Neural progenitor cell (in vitro differentiated cells): ENCODE data around the gene VCAN. TPM values are rescaled to one million over a fixed set of nuclear protein-coding genes. Genes with fewer than 3 reads are reported as not detected.

Experiments used
- DNase-seq: peaks from one replicate; pipeline ENCODE4 v3.0.0-alpha.2; 2016; ENCODE audit warnings: low spot score
- H2AFZ ChIP-seq: fragments of 200-600 bp; sonication (generic); replicated peaks from 2 replicates; pipeline ENCODE4 v1.6.1; 2016; ENCODE audit warnings: antibody characterized with exemption
- H3F3A ChIP-seq: fragments of 200-600 bp; sonication (generic); 2 replicates; pipeline ENCODE4 v1.6.1; 2016; ENCODE audit warnings: antibody characterized with exemption, low read depth
- H3K27ac ChIP-seq: fragments of 200-600 bp; sonication (generic); 2 replicates; pipeline ENCODE4 v1.5.1; 2016; ENCODE audit warnings: mild to moderate bottlenecking
- H3K27me3 ChIP-seq: fragments of 200-600 bp; sonication (generic); 2 replicates; pipeline ENCODE4 v1.6.1; 2016; ENCODE audit warnings: mild to moderate bottlenecking, moderate library complexity
- H3K36me3 ChIP-seq: fragments of 200-600 bp; sonication (generic); 2 replicates; pipeline ENCODE4 v1.5.1; 2016
- H3K4me1 ChIP-seq: fragments of 200-600 bp; sonication (generic); 2 replicates; pipeline ENCODE4 v1.6.1; 2016; ENCODE audit warnings: mixed run types
- H3K4me2 ChIP-seq: fragments of 200-600 bp; sonication (generic); 2 replicates; pipeline ENCODE4 v1.6.1; 2016
- H3K4me3 ChIP-seq: fragments of 200-600 bp; sonication (generic); 2 replicates; pipeline ENCODE4 v1.5.1; 2016
- H3K79me2 ChIP-seq: fragments of 200-600 bp; sonication (generic); 2 replicates; pipeline ENCODE4 v1.6.1; 2016; ENCODE audit warnings: low read depth
- H3K9ac ChIP-seq: fragments of 200-600 bp; sonication (generic); 2 replicates; pipeline ENCODE4 v1.6.1; 2016
- H3K9me3 ChIP-seq: fragments of 200-600 bp; sonication (generic); 2 replicates; pipeline ENCODE4 v1.5.1; 2016; ENCODE audit warnings: low read depth
- H4K20me1 ChIP-seq: fragments of 200-600 bp; sonication (generic); 2 replicates; pipeline ENCODE4 v1.6.1; 2016; ENCODE audit warnings: low read depth
- H3K27ac Mint-ChIP-seq: 3 replicates; pipeline ENCODE4 v1.8.0; 2021; ENCODE audit warnings: mixed read lengths
- H3K27me3 Mint-ChIP-seq: 2 replicates; pipeline ENCODE4 v1.8.0; 2022; ENCODE audit warnings: low read depth, mild to moderate bottlenecking, inconsistent platforms, moderate library complexity, mixed read lengths; ENCODE audit not compliant: insufficient read depth
- H3K36me3 Mint-ChIP-seq: 3 replicates; pipeline ENCODE4 v1.8.0; 2021; ENCODE audit warnings: mixed read lengths
- H3K4me1 Mint-ChIP-seq: 3 replicates; pipeline ENCODE4 v1.8.0; 2021; ENCODE audit warnings: mixed read lengths
- H3K4me3 Mint-ChIP-seq: 3 replicates; pipeline ENCODE4 v1.8.0; 2021; ENCODE audit warnings: mild to moderate bottlenecking, moderate library complexity, mixed read lengths
- H3K9me3 Mint-ChIP-seq: 3 replicates; pipeline ENCODE4 v1.8.0; 2020; ENCODE audit warnings: mixed read lengths
- EZH2 ChIP-seq: fragments of 200-600 bp; sonication (generic); IDR thresholded peaks from 2 replicates; pipeline ENCODE4 v1.6.1; 2017; ENCODE audit warnings: antibody characterized with exemption, mild to moderate bottlenecking, moderate library complexity
- EZH2phosphoT487 ChIP-seq: fragments of 200-600 bp; sonication (generic); IDR thresholded peaks from 2 replicates; pipeline ENCODE4 v1.6.1; 2017; ENCODE audit warnings: antibody characterized with exemption
- total RNA-seq: library from RNA; depleted of rRNA; stranded (reverse); fragments of >200 nt; gene quantifications from 2 replicates; pipeline ENCODE4 v1.2.3, GENCODE V29; 2015; ENCODE audit warnings: low replicate concordance
- TF ChIP-seq, protein P1 (sequence below): fragments of 200-600 bp; sonication (generic); IDR thresholded peaks from 2 replicates; pipeline ENCODE4 v1.5.1; 2017; ENCODE audit warnings: antibody characterized with exemption, mild to moderate bottlenecking

Gene VCAN
- total RNA-seq, 1 donor from 2014 or later: 101 TPM

DNA sequence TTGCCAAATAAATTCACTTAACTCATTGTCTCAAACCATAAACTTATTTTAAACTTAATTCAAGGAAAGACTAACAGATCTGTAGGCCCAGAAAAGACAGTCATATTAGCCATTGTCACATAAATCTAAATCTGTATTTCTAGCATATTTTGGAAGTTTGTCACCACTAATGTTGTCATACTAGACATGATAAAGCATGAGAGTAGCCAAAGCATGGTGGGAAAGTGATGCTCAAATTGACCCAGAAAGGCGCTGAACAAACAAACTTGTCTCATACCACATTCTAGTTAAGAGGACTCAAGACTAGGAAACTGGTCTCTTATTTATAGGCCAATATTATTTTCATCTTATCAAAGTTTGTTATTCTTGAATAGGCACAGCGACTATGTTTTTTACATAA is 99.4 kb downstream of the VCAN start:
- peaks cover 45% of the 10 kb centered on the region for H3K36me3 Mint-ChIP-seq
- no peak for TF ChIP-seq EZH2phosphoT487
- no peak for TF ChIP-seq EZH2
- TF ChIP-seq, protein P1, sequence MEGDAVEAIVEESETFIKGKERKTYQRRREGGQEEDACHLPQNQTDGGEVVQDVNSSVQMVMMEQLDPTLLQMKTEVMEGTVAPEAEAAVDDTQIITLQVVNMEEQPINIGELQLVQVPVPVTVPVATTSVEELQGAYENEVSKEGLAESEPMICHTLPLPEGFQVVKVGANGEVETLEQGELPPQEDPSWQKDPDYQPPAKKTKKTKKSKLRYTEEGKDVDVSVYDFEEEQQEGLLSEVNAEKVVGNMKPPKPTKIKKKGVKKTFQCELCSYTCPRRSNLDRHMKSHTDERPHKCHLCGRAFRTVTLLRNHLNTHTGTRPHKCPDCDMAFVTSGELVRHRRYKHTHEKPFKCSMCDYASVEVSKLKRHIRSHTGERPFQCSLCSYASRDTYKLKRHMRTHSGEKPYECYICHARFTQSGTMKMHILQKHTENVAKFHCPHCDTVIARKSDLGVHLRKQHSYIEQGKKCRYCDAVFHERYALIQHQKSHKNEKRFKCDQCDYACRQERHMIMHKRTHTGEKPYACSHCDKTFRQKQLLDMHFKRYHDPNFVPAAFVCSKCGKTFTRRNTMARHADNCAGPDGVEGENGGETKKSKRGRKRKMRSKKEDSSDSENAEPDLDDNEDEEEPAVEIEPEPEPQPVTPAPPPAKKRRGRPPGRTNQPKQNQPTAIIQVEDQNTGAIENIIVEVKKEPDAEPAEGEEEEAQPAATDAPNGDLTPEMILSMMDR: no peak
- no peaks in the 10 kb centered on the region for H3K9me3 Mint-ChIP-seq
- H3K27ac Mint-ChIP-seq: no peak overlapping the region
- H3K36me3 ChIP-seq: peaks cover 24% of the 10 kb centered on the region
- H3K4me3 Mint-ChIP-seq: no peak overlapping the region
- H3K4me1 Mint-ChIP-seq: no peaks in the 10 kb centered on the region
- no peaks in the 10 kb centered on the region for H3K79me2 ChIP-seq
- H3F3A ChIP-seq: no peaks in the 10 kb centered on the region
- H3K27me3 ChIP-seq: no peaks in the 10 kb centered on the region
- H3K27me3 Mint-ChIP-seq: no peaks in the 10 kb centered on the region
- H4K20me1 ChIP-seq: no peaks in the 10 kb centered on the region
- H3K4me2 ChIP-seq: no peak overlapping the region
- H3K27ac ChIP-seq: no peak overlapping the region
- no peak for DNase-seq
- no peak overlapping the region for H2AFZ ChIP-seq
- H3K9me3 ChIP-seq: no peaks in the 10 kb centered on the region
- H3K4me1 ChIP-seq: no peaks in the 10 kb centered on the region
- no peak overlapping the region for H3K4me3 ChIP-seq
- H3K9ac ChIP-seq: no peak overlapping the region

DNA sequence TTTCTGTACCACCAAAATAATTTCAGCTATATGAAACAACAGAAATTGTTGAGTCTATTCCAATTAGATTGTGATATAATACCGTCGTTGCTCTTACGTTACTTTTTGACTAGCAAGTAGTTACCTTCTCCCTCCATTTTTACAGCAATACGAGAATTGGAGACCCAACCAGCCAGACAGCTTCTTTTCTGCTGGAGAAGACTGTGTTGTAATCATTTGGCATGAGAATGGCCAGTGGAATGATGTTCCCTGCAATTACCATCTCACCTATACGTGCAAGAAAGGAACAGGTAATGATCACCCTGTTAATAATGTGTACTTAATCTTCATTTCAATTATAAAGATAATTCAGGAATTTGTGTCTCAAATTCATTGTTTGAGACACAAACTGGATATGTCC is 100.7 kb downstream of the VCAN start:
- H3K27ac Mint-ChIP-seq: no peak overlapping the region
- TF ChIP-seq, protein P1: no peak
- TF ChIP-seq EZH2phosphoT487 (no peak), EZH2 (no peak)
- Histone ChIP-seq H3K27me3 (no peaks in the 10 kb centered on the region), H3K79me2 (no peaks in the 10 kb centered on the region), H3K4me3 (no peak overlapping the region), H3K9ac (no peak overlapping the region), H4K20me1 (no peaks in the 10 kb centered on the region), H2AFZ (no peak overlapping the region), H3F3A (no peaks in the 10 kb centered on the region), H3K4me2 (no peak overlapping the region), H3K27ac (no peak overlapping the region), H3K36me3 (peaks cover 37% of the 10 kb centered on the region), H3K4me1 (no peaks in the 10 kb centered on the region), H3K9me3 (no peaks in the 10 kb centered on the region)
- peaks cover 52% of the 10 kb centered on the region for H3K36me3 Mint-ChIP-seq
- H3K4me3 Mint-ChIP-seq: no peak overlapping the region
- DNase-seq: no peak
- H3K27me3 Mint-ChIP-seq: no peaks in the 10 kb centered on the region
- H3K9me3 Mint-ChIP-seq: no peaks in the 10 kb centered on the region
- H3K4me1 Mint-ChIP-seq: no peaks in the 10 kb centered on the region

DNA sequence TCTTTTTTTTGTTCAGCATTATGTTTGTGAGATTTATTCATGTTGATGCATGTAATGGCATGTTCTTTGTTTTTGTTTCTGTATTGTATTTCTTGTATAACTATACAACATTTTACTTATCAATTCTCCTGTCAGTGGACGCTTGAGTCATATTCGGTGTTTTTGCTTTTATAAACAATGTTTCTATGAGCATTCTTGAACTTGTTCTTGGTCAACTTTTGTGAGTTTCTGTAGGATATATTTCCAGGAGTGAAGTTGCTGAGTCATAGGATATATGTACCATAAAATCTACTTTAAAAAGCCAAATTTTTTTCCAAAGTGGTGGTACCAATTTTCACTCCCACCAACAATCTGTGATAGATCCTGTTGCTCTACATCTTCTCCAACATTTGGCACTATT is 104.8 kb downstream of the VCAN start:
- no peak for DNase-seq
- no peak overlapping the region for H2AFZ ChIP-seq
- H3F3A ChIP-seq: no peaks in the 10 kb centered on the region
- H3K27me3 ChIP-seq: no peaks in the 10 kb centered on the region
- H3K36me3 Mint-ChIP-seq: peaks cover 58% of the 10 kb centered on the region
- TF ChIP-seq EZH2 (no peak), EZH2phosphoT487 (no peak)
- TF ChIP-seq, protein P1: no peak
- no peaks in the 10 kb centered on the region for H3K9me3 Mint-ChIP-seq
- H3K79me2 ChIP-seq: no peaks in the 10 kb centered on the region
- H3K4me2 ChIP-seq: no peak overlapping the region
- no peaks in the 10 kb centered on the region for H3K4me1 ChIP-seq
- no peak overlapping the region for H3K9ac ChIP-seq
- H3K9me3 ChIP-seq: no peaks in the 10 kb centered on the region
- H3K4me1 Mint-ChIP-seq: no peaks in the 10 kb centered on the region
- no peaks in the 10 kb centered on the region for H4K20me1 ChIP-seq
- H3K27ac Mint-ChIP-seq: no peak overlapping the region
- H3K36me3 ChIP-seq: peaks cover 36% of the 10 kb centered on the region
- H3K27ac ChIP-seq: no peak overlapping the region
- H3K4me3 Mint-ChIP-seq: no peak overlapping the region
- peaks cover 2% of the 10 kb centered on the region for H3K27me3 Mint-ChIP-seq
- no peak overlapping the region for H3K4me3 ChIP-seq
